BLaER1 (cell line): ENCODE measurements around the gene TXNIP.

Source experiments
- H3K27ac ChIP-seq: shearing (Covaris generic); formaldehyde crosslinking; 2 replicates; pipeline ENCODE4 v1.8.1; 2022
- H3K27me3 ChIP-seq: shearing (Covaris generic); formaldehyde crosslinking; 2 replicates; pipeline ENCODE4 v1.8.1; 2022
- H3K36me3 ChIP-seq: shearing (Covaris generic); formaldehyde crosslinking; 2 replicates; pipeline ENCODE4 v1.8.1; 2022
- H3K4me1 ChIP-seq: shearing (Covaris generic); formaldehyde crosslinking; 2 replicates; pipeline ENCODE4 v1.8.1; 2022
- H3K4me2 ChIP-seq: shearing (Covaris generic); formaldehyde crosslinking; 2 replicates; pipeline ENCODE4 v1.8.1; 2022
- H3K4me3 ChIP-seq: shearing (Covaris generic); formaldehyde crosslinking; 2 replicates; pipeline ENCODE4 v1.8.1; 2022
- H3K9ac ChIP-seq: shearing (Covaris generic); formaldehyde crosslinking; 2 replicates; pipeline ENCODE4 v1.8.1; 2022
- H3K9me3 ChIP-seq: shearing (Covaris generic); formaldehyde crosslinking; 2 replicates; pipeline ENCODE4 v1.8.1; 2022
- H4K20me1 ChIP-seq: shearing (Covaris generic); formaldehyde crosslinking; 2 replicates; pipeline ENCODE4 v1.8.1; 2022
- Cebpa-rat ChIP-seq: shearing (Covaris generic); IDR thresholded peaks from 2 replicates; pipeline ENCODE4 v1.8.1; 2022

TXNIP gene

GRCh38 chr1:145993618-145994390 lies 2.6 kb downstream of the TXNIP start:
- no peak for TF ChIP-seq Cebpa-rat
- Histone ChIP-seq H3K27ac (no peak overlapping the region), H3K4me3 (peak overlapping the region; percentile 82), H4K20me1 (peaks cover 60% of the 10 kb centered on the region), H3K36me3 (peaks cover 34% of the 10 kb centered on the region), H3K9ac (peak overlapping the region; percentile 98), H3K27me3 (no peaks in the 10 kb centered on the region), H3K4me2 (peak overlapping the region; percentile 93), H3K4me1 (peaks cover 48% of the 10 kb centered on the region), H3K9me3 (no peaks in the 10 kb centered on the region)

- H3K4me3 ChIP-seq, result peak overlapping the region; percentile 82
- no peaks in the 10 kb centered on the region for H3K27me3 ChIP-seq
Measured at GRCh38 chr1:145992958-145993617, 3.3 kb downstream of the TXNIP start.

GRCh38 chr1:145992502-145992936 lies 3.9 kb downstream of the TXNIP start:
- Histone ChIP-seq H3K4me1 (peaks cover 41% of the 10 kb centered on the region), H3K9me3 (no peaks in the 10 kb centered on the region), H3K9ac (peak overlapping the region; percentile 98; the same call in 1 of the 2 replicates), H3K27ac (no peak overlapping the region), H4K20me1 (peaks cover 60% of the 10 kb centered on the region), H3K4me3 (peak overlapping the region; percentile 82), H3K4me2 (peak overlapping the region; percentile 93), H3K27me3 (no peaks in the 10 kb centered on the region), H3K36me3 (peaks cover 34% of the 10 kb centered on the region)
- TF ChIP-seq Cebpa-rat, result no peak

More at GRCh38 chr1:145992958-145993617, 3.3 kb downstream of the TXNIP start:
- Histone ChIP-seq H3K4me2 (peak overlapping the region; percentile 93), H3K9me3 (no peaks in the 10 kb centered on the region), H4K20me1 (peaks cover 60% of the 10 kb centered on the region), H3K9ac (peak overlapping the region; percentile 98), H3K36me3 (peaks cover 34% of the 10 kb centered on the region), H3K27ac (no peak overlapping the region), H3K4me1 (peaks cover 47% of the 10 kb centered on the region)
- no peak for TF ChIP-seq Cebpa-rat

- Histone ChIP-seq H3K27me3 (no peaks in the 10 kb centered on the region), H3K9ac (no peak overlapping the region), H3K4me2 (peak overlapping the region; percentile 93; the same call in 1 of the 2 replicates), H3K9me3 (no peaks in the 10 kb centered on the region), H3K36me3 (peaks cover 34% of the 10 kb centered on the region), H3K4me3 (no peak overlapping the region), H3K4me1 (peaks cover 35% of the 10 kb centered on the region), H3K27ac (no peak overlapping the region), H4K20me1 (peaks cover 60% of the 10 kb centered on the region)
- TF ChIP-seq Cebpa-rat, result no peak
Measured at GRCh38 chr1:145991735-145992412, 4.5 kb downstream of the TXNIP start.

GRCh38 chr1:145990249-145990855 lies 6.0 kb downstream of the TXNIP start:
- Histone ChIP-seq H3K36me3 (peaks cover 33% of the 10 kb centered on the region), H3K4me3 (no peak overlapping the region), H3K4me1 (peaks cover 38% of the 10 kb centered on the region), H3K9ac (no peak overlapping the region), H4K20me1 (peaks cover 53% of the 10 kb centered on the region), H3K27me3 (no peaks in the 10 kb centered on the region), H3K4me2 (no peak overlapping the region), H3K9me3 (no peaks in the 10 kb centered on the region), H3K27ac (no peak overlapping the region)
- no peak for TF ChIP-seq Cebpa-rat

- Histone ChIP-seq H3K36me3 (peaks cover 17% of the 10 kb centered on the region), H3K27me3 (no peaks in the 10 kb centered on the region), H3K4me2 (no peak overlapping the region), H4K20me1 (peaks cover 37% of the 10 kb centered on the region), H3K9ac (no peak overlapping the region), H3K4me3 (no peak overlapping the region), H3K9me3 (no peaks in the 10 kb centered on the region), H3K4me1 (peaks cover 32% of the 10 kb centered on the region), H3K27ac (no peak overlapping the region)
- TF ChIP-seq Cebpa-rat, result no peak
Measured at GRCh38 chr1:145988773-145989172, 7.6 kb downstream of the TXNIP start.

GRCh38 chr1:145987926-145988325 lies 8.5 kb downstream of the TXNIP start:
- peaks cover 29% of the 10 kb centered on the region for H4K20me1 ChIP-seq
- TF ChIP-seq Cebpa-rat, result no peak
- no peaks in the 10 kb centered on the region for H3K27me3 ChIP-seq
- no peak overlapping the region for H3K27ac ChIP-seq
- H3K4me2 ChIP-seq, result no peak overlapping the region
- H3K4me1 ChIP-seq, result peaks cover 24% of the 10 kb centered on the region
- no peaks in the 10 kb centered on the region for H3K9me3 ChIP-seq
- peaks cover 9% of the 10 kb centered on the region for H3K36me3 ChIP-seq
- no peak overlapping the region for H3K4me3 ChIP-seq
- no peak overlapping the region for H3K9ac ChIP-seq

- no peak overlapping the region for H3K4me2 ChIP-seq
- no peak overlapping the region for H3K9ac ChIP-seq
- H3K4me3 ChIP-seq, result no peak overlapping the region
- TF ChIP-seq Cebpa-rat, result no peak
- H4K20me1 ChIP-seq, result peaks cover 15% of the 10 kb centered on the region; the same call in 1 of the 2 replicates
- H3K27me3 ChIP-seq, result no peaks in the 10 kb centered on the region
- no peaks in the 10 kb centered on the region for H3K36me3 ChIP-seq
- H3K27ac ChIP-seq, result no peak overlapping the region
- no peaks in the 10 kb centered on the region for H3K9me3 ChIP-seq
- H3K4me1 ChIP-seq, result peaks cover 14% of the 10 kb centered on the region
Measured at GRCh38 chr1:145986551-145986950, 9.8 kb downstream of the TXNIP start.
